Stimulated activated CD4-positive, alpha-beta T cell treated with anti-CD3 and anti-CD28 coated beads, Interleukin-2, amount 100 ng/mL, for 4 hours (primary cell): ENCODE results near the gene IFITM1.

Source experiments
- DNase-seq: peaks from one replicate; pipeline ENCODE4 v3.0.0-alpha.2; 2020; ENCODE audit warnings: low read depth

Gene IFITM1

GRCh38 chr11:282630-283360 is 31.0 kb upstream of the IFITM1 start:
- DNase-seq: no peak

GRCh38 chr11:283405-284104 is 30.3 kb upstream of the IFITM1 start:
- DNase-seq: no peak

GRCh38 chr11:284105-285020 is 29.5 kb upstream of the IFITM1 start:
- no peak for DNase-seq

GRCh38 chr11:285021-285893 is 28.6 kb upstream of the IFITM1 start:
- DNase-seq: no peak

- no peak for DNase-seq
Observed at GRCh38 chr11:285894-286220, 28.0 kb upstream of the IFITM1 start.

GRCh38 chr11:286977-287820 is 26.6 kb upstream of the IFITM1 start:
- peak; percentile 65 for DNase-seq

GRCh38 chr11:287821-288477 is 25.9 kb upstream of the IFITM1 start:
- DNase-seq: peak; percentile 60

- no peak for DNase-seq
Observed at GRCh38 chr11:288478-289397, 25.1 kb upstream of the IFITM1 start, which contains the start of gene PGGHG. TSS of gene PGGHG (plus strand) at chr11:289126. CDS start at chr11:289817, 691 bp downstream.

GRCh38 chr11:289398-289711 is 24.5 kb upstream of the IFITM1 start:
- no peak for DNase-seq

GRCh38 chr11:289712-290620 is 23.9 kb upstream of the IFITM1 start:
- DNase-seq: no peak

- no peak for DNase-seq
Observed at GRCh38 chr11:290621-291231, 23.1 kb upstream of the IFITM1 start.

- DNase-seq: no peak
Observed at GRCh38 chr11:291281-292210, 22.3 kb upstream of the IFITM1 start.

- DNase-seq: no peak
Observed at GRCh38 chr11:292211-293121, 21.4 kb upstream of the IFITM1 start.

GRCh38 chr11:293271-293851 is 20.5 kb upstream of the IFITM1 start:
- DNase-seq: no peak
